HEK293T (cell line): ENCODE results near the gene NFE2.
"Not testable (repeated sequence)": the region's sequence is repeated elsewhere in the genome, so short reads cannot be mapped to it uniquely, and the experiment has no call there.

Source experiments
- ARNT ChIP-seq: fragments of 450-650 bp; IDR thresholded peaks from 2 replicates; pipeline ENCODE4 v1.6.1; 2017; ENCODE audit warnings: mild to moderate bottlenecking
- BHLHE40 ChIP-seq: fragments of 450-650 bp; IDR thresholded peaks from 2 replicates; pipeline ENCODE4 v1.6.1; 2016; ENCODE audit warnings: mild to moderate bottlenecking, moderate library complexity, borderline replicate concordance
- FOXA1 ChIP-seq: fragments of 450-650 bp; IDR thresholded peaks from 2 replicates; pipeline ENCODE4 v1.6.1; 2016; ENCODE audit warnings: mild to moderate bottlenecking
- FOXK2 ChIP-seq: fragments of 450-650 bp; IDR thresholded peaks from 2 replicates; pipeline ENCODE4 v1.6.1; 2016; ENCODE audit warnings: mild to moderate bottlenecking
- FOXM1 ChIP-seq: fragments of 450-650 bp; IDR thresholded peaks from 2 replicates; pipeline ENCODE4 v1.6.1; 2017; ENCODE audit warnings: mild to moderate bottlenecking, borderline replicate concordance
- HDGF ChIP-seq: fragments of 450-650 bp; IDR thresholded peaks from 2 replicates; pipeline ENCODE4 v1.6.1; 2017; ENCODE audit warnings: antibody characterized with exemption, borderline replicate concordance
- L3MBTL2 ChIP-seq: fragments of 450-650 bp; conservative IDR thresholded peaks from 2 replicates; pipeline ENCODE4 v1.6.1; 2016; ENCODE audit warnings: mild to moderate bottlenecking
- LEF1 ChIP-seq: fragments of 450-650 bp; IDR thresholded peaks from 2 replicates; pipeline ENCODE4 v1.6.1; 2017; ENCODE audit warnings: mild to moderate bottlenecking, borderline replicate concordance
- NFRKB ChIP-seq: fragments of 450-650 bp; IDR thresholded peaks from 2 replicates; pipeline ENCODE4 v1.6.1; 2016; ENCODE audit warnings: mild to moderate bottlenecking, moderate library complexity
- PKNOX1 ChIP-seq: fragments of 450-650 bp; IDR thresholded peaks from 2 replicates; pipeline ENCODE4 v1.6.1; 2016
- SP1 ChIP-seq: fragments of 450-650 bp; IDR thresholded peaks from 2 replicates; pipeline ENCODE4 v1.6.1; 2017
- SUZ12 ChIP-seq: fragments of 450-650 bp; IDR thresholded peaks from 2 replicates; pipeline ENCODE4 v1.6.1; 2016; ENCODE audit warnings: mild to moderate bottlenecking
- TARDBP ChIP-seq: fragments of 450-650 bp; IDR thresholded peaks from 2 replicates; pipeline ENCODE4 v1.6.1; 2016
- ZNF384 ChIP-seq: fragments of 450-650 bp; IDR thresholded peaks from 2 replicates; pipeline ENCODE4 v1.6.1; 2016

GRCh38 chr12:54325442-54326109 is 24.8 kb upstream of the NFE2 start:
- not testable (repeated sequence) for TF ChIP-seq PKNOX1, SP1, FOXM1, FOXK2, HDGF, ARNT, NFRKB, TARDBP, LEF1, BHLHE40, SUZ12, FOXA1
- TF ChIP-seq L3MBTL2 (peak; percentile 52), ZNF384 (peak; percentile 77)
